GM13977 (cell line): ENCODE results near the gene GAGE12C.
"Not testable (repeated sequence)": the region's sequence is repeated elsewhere in the genome, so short reads cannot be mapped to it uniquely, and the experiment has no call there.

Experiments used
- DNase-seq: peaks from one replicate; pipeline ENCODE4 v3.0.0; 2012; ENCODE audit warnings: low spot score
- in situ Hi-C: fragments of 300-500 bp; cut with MboI; formaldehyde crosslinking; loops from one replicate; pipeline ENCODE4 v1.12.0; 2022; ENCODE audit warnings: low sequenced_read_pairs, low pct_unique_long_range_greater_than_20kb, mixed read lengths, inconsistent platforms; ENCODE audit not compliant: unreplicated experiment

The GAGE12C gene, protein sequence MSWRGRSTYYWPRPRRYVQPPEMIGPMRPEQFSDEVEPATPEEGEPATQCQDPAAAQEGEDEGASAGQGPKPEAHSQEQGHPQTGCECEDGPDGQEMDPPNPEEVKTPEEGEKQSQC

DNA sequence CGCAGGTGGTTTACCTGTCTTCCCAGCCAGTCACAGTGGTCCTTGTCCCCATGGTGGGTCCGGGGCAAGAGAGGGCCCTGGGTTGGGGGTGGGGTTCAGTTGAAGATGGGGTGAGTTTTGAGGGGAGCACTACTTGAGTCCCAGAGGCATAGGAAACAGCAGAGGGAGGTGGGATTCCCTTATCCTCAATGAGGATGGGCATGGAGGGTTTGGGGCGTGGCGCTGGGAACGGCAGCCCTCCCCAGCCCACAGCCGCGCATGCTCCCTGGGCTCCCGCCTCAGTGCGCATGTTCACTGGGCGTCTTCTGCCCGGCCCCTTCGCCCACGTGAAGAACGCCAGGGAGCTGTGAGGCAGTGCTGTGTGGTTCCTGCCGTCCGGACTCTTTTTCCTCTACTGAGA is at the start of gene GAGE12C:
TSS of gene GAGE12C (plus strand) at position 301 of the 400 bp plus-strand sequence. CDS start 1,155 bp downstream, outside the sequence.
- DNase-seq, in situ Hi-C loops: not testable (repeated sequence)

DNA sequence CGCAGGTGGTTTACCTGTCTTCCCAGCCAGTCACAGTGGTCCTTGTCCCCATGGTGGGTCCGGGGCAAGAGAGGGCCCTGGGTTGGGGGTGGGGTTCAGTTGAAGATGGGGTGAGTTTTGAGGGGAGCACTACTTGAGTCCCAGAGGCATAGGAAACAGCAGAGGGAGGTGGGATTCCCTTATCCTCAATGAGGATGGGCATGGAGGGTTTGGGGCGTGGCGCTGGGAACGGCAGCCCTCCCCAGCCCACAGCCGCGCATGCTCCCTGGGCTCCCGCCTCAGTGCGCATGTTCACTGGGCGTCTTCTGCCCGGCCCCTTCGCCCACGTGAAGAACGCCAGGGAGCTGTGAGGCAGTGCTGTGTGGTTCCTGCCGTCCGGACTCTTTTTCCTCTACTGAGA is 9.5 kb downstream of the GAGE12C start, which contains the start of gene GAGE12D:
TSS of gene GAGE12D (plus strand) at position 301 of the 400 bp plus-strand sequence. CDS start 1,155 bp downstream, outside the sequence.
- in situ Hi-C loops, DNase-seq: not testable (repeated sequence)

DNA sequence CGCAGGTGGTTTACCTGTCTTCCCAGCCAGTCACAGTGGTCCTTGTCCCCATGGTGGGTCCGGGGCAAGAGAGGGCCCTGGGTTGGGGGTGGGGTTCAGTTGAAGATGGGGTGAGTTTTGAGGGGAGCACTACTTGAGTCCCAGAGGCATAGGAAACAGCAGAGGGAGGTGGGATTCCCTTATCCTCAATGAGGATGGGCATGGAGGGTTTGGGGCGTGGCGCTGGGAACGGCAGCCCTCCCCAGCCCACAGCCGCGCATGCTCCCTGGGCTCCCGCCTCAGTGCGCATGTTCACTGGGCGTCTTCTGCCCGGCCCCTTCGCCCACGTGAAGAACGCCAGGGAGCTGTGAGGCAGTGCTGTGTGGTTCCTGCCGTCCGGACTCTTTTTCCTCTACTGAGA is 19.0 kb downstream of the GAGE12C start, which contains the start of gene GAGE12E:
TSS of gene GAGE12E (plus strand) at position 301 of the 400 bp plus-strand sequence. CDS start 1,155 bp downstream, outside the sequence.
- in situ Hi-C loops, DNase-seq: not testable (repeated sequence)

DNA sequence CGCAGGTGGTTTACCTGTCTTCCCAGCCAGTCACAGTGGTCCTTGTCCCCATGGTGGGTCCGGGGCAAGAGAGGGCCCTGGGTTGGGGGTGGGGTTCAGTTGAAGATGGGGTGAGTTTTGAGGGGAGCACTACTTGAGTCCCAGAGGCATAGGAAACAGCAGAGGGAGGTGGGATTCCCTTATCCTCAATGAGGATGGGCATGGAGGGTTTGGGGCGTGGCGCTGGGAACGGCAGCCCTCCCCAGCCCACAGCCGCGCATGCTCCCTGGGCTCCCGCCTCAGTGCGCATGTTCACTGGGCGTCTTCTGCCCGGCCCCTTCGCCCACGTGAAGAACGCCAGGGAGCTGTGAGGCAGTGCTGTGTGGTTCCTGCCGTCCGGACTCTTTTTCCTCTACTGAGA is 28.6 kb downstream of the GAGE12C start, which contains the start of gene GAGE12F:
TSS of gene GAGE12F (plus strand) at position 301 of the 400 bp plus-strand sequence. CDS start 1,155 bp downstream, outside the sequence.
- DNase-seq, in situ Hi-C loops: not testable (repeated sequence)

DNA sequence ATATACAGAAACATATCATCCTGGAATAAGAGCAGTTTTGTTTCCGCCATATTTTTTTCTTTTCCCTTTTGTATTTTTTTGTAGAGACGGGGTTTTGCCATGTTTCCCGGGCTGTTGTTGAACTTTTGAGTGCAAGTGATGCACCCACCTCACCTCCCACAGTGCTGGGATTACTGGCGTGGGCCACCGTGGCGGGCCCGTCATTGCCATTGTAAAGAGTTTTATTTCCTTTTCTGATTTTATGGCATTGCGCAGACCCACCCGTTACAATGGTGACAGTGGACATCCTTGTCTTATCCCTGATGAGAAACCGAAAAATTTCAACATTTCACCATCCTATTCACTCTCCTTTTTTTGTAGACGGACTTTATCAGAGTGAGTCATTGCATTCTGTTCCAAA is 36.8 kb downstream of the GAGE12C start:
- DNase-seq, in situ Hi-C loops: not testable (repeated sequence)

DNA sequence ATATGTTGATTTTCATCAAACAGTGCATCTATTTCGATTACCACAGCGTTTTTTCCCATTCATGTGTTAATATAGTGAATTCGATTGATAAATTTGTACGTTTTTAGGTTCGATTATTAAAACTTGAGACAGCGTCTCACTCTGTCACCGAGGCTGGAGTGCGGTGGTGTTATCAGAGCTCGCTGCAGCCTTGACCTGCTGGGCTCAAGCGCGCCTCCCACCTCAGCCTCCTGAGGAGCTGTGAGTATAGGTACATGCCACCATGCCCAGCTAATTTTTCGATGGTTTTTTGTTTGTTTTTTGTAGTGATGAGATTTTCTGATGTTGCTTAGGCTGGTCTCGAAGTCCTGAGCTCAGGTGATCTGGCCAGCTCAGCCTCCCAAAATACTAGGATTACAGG is 37.2 kb downstream of the GAGE12C start:
- DNase-seq, in situ Hi-C loops: not testable (repeated sequence)

DNA sequence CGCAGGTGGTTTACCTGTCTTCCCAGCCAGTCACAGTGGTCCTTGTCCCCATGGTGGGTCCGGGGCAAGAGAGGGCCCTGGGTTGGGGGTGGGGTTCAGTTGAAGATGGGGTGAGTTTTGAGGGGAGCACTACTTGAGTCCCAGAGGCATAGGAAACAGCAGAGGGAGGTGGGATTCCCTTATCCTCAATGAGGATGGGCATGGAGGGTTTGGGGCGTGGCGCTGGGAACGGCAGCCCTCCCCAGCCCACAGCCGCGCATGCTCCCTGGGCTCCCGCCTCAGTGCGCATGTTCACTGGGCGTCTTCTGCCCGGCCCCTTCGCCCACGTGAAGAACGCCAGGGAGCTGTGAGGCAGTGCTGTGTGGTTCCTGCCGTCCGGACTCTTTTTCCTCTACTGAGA is 38.1 kb downstream of the GAGE12C start, which contains the start of gene GAGE12G:
TSS of gene GAGE12G (plus strand) at position 301 of the 400 bp plus-strand sequence. CDS start 1,155 bp downstream, outside the sequence.
- in situ Hi-C loops, DNase-seq: not testable (repeated sequence)

DNA sequence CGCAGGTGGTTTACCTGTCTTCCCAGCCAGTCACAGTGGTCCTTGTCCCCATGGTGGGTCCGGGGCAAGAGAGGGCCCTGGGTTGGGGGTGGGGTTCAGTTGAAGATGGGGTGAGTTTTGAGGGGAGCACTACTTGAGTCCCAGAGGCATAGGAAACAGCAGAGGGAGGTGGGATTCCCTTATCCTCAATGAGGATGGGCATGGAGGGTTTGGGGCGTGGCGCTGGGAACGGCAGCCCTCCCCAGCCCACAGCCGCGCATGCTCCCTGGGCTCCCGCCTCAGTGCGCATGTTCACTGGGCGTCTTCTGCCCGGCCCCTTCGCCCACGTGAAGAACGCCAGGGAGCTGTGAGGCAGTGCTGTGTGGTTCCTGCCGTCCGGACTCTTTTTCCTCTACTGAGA is 47.7 kb downstream of the GAGE12C start, which contains the start of gene GAGE12H:
TSS of gene GAGE12H (plus strand) at position 301 of the 400 bp plus-strand sequence. CDS start 1,155 bp downstream, outside the sequence.
- in situ Hi-C loops, DNase-seq: not testable (repeated sequence)
